Measurements from ENCODE around the gene C17orf114.

DNA sequence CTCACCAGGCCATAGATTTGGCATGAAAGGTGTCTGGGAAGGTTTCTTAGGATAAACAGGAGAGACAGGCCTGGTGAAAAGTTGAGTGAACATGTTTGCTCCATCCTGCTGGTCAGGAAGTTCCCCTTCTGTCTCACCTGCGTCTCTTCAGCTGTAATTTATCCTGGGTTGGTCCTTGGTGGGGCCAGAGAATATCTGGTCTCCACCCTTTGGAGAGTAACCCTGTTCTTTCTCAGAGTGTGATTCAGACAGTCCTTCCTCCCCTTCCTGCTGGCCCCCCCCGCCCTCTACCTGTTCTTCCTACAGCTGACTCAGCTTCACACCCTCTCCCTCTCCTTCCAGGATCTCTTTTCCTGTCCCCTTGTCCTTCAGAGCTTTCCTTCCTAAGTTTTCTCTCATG lies 48.1 kb upstream of the C17orf114 start:
- TF ChIP-seq, protein P1, sequence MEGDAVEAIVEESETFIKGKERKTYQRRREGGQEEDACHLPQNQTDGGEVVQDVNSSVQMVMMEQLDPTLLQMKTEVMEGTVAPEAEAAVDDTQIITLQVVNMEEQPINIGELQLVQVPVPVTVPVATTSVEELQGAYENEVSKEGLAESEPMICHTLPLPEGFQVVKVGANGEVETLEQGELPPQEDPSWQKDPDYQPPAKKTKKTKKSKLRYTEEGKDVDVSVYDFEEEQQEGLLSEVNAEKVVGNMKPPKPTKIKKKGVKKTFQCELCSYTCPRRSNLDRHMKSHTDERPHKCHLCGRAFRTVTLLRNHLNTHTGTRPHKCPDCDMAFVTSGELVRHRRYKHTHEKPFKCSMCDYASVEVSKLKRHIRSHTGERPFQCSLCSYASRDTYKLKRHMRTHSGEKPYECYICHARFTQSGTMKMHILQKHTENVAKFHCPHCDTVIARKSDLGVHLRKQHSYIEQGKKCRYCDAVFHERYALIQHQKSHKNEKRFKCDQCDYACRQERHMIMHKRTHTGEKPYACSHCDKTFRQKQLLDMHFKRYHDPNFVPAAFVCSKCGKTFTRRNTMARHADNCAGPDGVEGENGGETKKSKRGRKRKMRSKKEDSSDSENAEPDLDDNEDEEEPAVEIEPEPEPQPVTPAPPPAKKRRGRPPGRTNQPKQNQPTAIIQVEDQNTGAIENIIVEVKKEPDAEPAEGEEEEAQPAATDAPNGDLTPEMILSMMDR (IDR thresholded peaks at IDR 0.05) = no peak
- TF ChIP-seq POLR2A (IDR thresholded peaks at IDR 0.05) (no peak), EP300 (IDR thresholded peaks at IDR 0.05) (no peak)

Measured in tibial nerve (tissue), 4 donors.